ENCODE data around the gene UNC45B. TPM values are rescaled to one million over a fixed set of nuclear protein-coding genes. Genes with fewer than 3 reads are reported as not detected.
"Not testable (repeated sequence)": the region's sequence is repeated elsewhere in the genome, so short reads cannot be mapped to it uniquely, and the experiment has no call there.

UNC45B gene
- total RNA-seq, 1 donor: 0.94 TPM

DNA sequence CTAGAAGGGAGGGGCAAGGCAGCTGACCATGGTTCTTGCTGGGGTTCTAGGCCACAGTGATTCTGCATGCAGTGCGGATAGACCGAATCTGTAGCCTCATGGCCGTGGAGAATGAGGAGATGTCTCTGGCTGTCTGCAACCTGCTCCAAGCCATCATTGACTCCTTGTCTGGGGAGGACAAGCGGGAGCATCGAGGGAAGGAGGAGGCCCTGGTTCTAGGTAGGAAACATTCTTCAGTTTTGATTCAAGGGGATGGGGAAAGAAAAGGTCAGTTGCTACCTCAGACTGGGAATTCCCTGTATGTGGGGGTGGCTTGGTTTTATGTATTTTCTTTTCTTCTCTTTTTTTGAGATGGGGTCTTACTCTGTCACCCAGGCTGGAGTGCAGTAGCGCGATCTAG lies 7.6 kb downstream of the UNC45B start:
- Histone ChIP-seq H3K9me3 (ENCODE audit: low read depth, low read length) (no peaks in the 10 kb centered on the region), H3K4me1 (ENCODE audit: insufficient read depth, low read length) (peaks cover 5% of the 10 kb centered on the region)

DNA sequence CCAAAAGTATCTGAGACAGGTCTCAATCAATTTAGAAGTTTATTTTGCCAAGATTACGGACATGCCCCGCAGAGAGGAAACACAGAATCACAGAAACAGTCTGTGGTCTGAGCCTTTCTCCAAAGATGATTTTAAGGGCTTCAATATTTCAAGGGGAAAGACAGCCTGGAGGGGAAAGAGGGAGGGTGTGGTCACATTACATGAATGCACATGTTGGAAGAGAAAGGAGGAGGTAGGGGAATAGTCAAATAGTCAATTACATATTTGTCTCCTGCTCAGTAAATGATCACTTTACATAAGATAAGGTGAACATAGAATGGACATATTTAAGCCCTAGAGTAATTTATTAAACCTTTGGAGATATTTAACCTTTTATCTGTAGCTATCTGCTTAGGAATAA lies 12.3 kb downstream of the UNC45B start:
- H3K9me3 ChIP-seq (ENCODE audit: low read depth, low read length): no peaks in the 10 kb centered on the region
- peaks cover 28% of the 10 kb centered on the region for H3K4me1 ChIP-seq (ENCODE audit: insufficient read depth, low read length)
- no peak overlapping the region for H3K4me3 ChIP-seq (ENCODE audit: low read length)
- H3K27me3 ChIP-seq (ENCODE audit: insufficient read depth, low read length): no peaks in the 10 kb centered on the region

More for the DNA sequence above, 7.6 kb downstream of the UNC45B start:
- Histone ChIP-seq H3K4me3 (ENCODE audit: low read length) (no peak overlapping the region), H3K27me3 (ENCODE audit: insufficient read depth, low read length) (no peaks in the 10 kb centered on the region)

DNA sequence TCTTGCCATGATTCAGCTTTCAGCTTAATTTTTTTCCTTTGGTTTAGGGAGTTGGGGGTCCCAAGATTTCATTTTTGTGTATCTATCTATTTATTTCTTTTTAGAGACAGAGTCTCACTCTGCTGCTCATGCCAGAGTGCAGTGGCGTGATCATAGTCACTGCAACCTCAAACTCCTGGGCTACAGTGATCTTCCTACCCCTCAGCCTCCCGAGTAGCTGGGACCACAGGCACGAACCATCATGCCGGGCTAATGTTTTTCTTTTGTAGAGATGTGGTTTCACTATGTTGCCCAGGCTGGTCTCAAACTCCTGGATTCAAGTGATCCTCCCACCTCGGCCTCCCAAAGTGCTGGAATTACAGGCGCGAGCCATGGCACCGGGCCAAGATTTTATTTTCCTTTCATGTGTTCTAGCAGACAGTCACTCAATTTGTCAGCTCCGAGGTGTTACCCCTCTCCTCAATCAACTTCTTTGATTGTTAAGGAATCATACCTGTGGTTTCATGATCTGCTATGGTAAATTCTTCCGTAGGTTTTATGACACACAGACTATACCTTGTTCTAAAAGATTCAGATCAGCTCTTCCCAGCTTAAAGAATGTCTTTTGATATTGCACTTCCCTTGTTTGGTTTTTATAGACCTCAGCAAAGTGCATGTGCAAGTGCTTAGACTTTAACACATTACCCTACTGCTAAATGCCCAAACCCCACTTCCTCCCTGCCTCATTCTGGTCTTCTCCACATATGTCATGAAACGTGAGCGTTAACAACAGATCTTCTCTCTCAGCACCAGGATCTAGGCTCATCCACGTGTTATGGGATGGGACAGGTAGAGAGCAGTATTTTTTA lies 13.0 kb downstream of the UNC45B start:
- H3K4me3 ChIP-seq (ENCODE audit: low read length): no peak overlapping the region
- H3K9me3 ChIP-seq (ENCODE audit: low read depth, low read length): no peaks in the 10 kb centered on the region
- peaks cover 28% of the 10 kb centered on the region for H3K4me1 ChIP-seq (ENCODE audit: insufficient read depth, low read length)
- no peaks in the 10 kb centered on the region for H3K27me3 ChIP-seq (ENCODE audit: insufficient read depth, low read length)

GRCh38 chr17:35161281-35161761 lies 13.7 kb downstream of the UNC45B start:
- H3K4me3 ChIP-seq (ENCODE audit: low read length): no peak overlapping the region
- no peaks in the 10 kb centered on the region for H3K27me3 ChIP-seq (ENCODE audit: insufficient read depth, low read length)
- peaks cover 28% of the 10 kb centered on the region for H3K4me1 ChIP-seq (ENCODE audit: insufficient read depth, low read length)
- H3K9me3 ChIP-seq (ENCODE audit: low read depth, low read length): no peaks in the 10 kb centered on the region

- H3K27me3 ChIP-seq (ENCODE audit: insufficient read depth, low read length): no peaks in the 10 kb centered on the region
- H3K4me1 ChIP-seq (ENCODE audit: insufficient read depth, low read length): peaks cover 28% of the 10 kb centered on the region
- H3K9me3 ChIP-seq (ENCODE audit: low read depth, low read length): no peaks in the 10 kb centered on the region
- H3K4me3 ChIP-seq (ENCODE audit: low read length): no peak overlapping the region
These were observed 15.1 kb downstream of the UNC45B start for GRCh38 chr17:35162755-35163154.

- no peaks in the 10 kb centered on the region for H3K27me3 ChIP-seq (ENCODE audit: insufficient read depth, low read length)
- H3K4me1 ChIP-seq (ENCODE audit: insufficient read depth, low read length): peaks cover 28% of the 10 kb centered on the region
- H3K9me3 ChIP-seq (ENCODE audit: low read depth, low read length): no peaks in the 10 kb centered on the region
- H3K4me3 ChIP-seq (ENCODE audit: low read length): no peak overlapping the region
These were observed 16.3 kb downstream of the UNC45B start for GRCh38 chr17:35163886-35164285.

DNA sequence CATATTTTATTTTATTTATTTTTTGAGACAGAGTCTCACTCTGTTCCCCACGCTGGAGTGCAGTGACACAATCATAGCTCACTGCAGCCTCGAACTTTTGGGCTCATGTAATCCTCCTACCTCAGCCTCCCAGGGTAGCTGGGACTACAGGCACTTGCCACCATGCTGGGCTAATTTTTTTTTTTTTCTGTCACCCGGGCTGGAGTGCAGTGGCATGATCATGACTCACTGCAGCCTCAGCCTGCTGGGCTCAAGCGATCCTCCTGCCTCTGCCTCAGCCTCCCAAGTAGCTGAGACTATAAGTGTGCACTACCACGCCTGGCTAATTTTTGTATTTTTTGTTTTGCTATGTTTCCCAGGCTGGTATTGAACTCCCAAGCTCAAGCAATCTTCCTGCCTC lies 17.1 kb downstream of the UNC45B start:
- H3K27me3 ChIP-seq (ENCODE audit: insufficient read depth, low read length): no peaks in the 10 kb centered on the region
- H3K9me3 ChIP-seq (ENCODE audit: low read depth, low read length): no peaks in the 10 kb centered on the region
- H3K4me1 ChIP-seq (ENCODE audit: insufficient read depth, low read length): peaks cover 28% of the 10 kb centered on the region
- no peak overlapping the region for H3K4me3 ChIP-seq (ENCODE audit: low read length)

GRCh38 chr17:35166526-35166925 lies 18.9 kb downstream of the UNC45B start:
- H3K4me1 ChIP-seq (ENCODE audit: insufficient read depth, low read length): peaks cover 14% of the 10 kb centered on the region
- H3K27me3 ChIP-seq (ENCODE audit: insufficient read depth, low read length): no peaks in the 10 kb centered on the region
- no peak overlapping the region for H3K4me3 ChIP-seq (ENCODE audit: low read length)
- no peaks in the 10 kb centered on the region for H3K9me3 ChIP-seq (ENCODE audit: low read depth, low read length)

DNA sequence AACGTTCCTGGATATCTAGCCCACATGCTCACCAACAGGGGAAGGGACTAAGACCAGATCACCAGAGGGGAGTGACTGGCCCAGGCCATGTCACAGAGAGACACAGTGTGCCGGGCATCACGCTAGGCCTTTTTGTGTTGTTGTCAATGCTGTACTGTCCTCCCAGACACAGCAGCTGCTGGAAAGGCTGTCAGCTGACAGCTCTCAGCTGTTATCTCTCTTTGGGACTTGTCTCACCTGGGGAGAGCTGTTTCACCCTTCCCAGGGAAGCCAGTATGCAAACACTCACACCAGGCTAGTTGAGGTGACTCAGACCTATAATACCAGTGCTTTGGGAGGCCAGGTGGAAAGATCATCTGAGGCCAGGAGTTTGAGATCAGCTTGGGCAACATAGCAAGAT lies 19.4 kb downstream of the UNC45B start:
- no peak overlapping the region for H3K4me3 ChIP-seq (ENCODE audit: low read length)
- no peaks in the 10 kb centered on the region for H3K9me3 ChIP-seq (ENCODE audit: low read depth, low read length)
- peaks cover 13% of the 10 kb centered on the region for H3K4me1 ChIP-seq (ENCODE audit: insufficient read depth, low read length)
- H3K27me3 ChIP-seq (ENCODE audit: insufficient read depth, low read length): no peaks in the 10 kb centered on the region

DNA sequence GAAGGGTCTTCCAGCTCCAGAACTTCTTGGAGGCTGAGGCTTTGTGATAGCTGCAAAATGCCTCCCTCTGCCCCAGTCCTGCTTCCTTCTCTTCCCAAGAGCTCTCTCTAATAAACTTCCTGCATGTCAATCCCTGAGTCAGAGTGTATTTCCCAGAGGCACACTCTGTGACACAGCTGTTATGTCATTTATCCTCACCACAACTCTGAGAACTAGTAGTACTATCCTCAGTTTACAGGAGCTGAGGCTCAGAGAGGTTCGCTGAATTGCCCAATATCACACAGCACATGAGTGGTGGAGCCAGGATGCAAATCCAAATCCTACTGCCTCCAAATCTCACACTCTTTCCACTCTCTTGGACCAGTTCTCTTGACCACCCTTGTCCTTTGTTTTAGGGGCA lies 20.0 kb downstream of the UNC45B start:
- Histone ChIP-seq H3K27me3 (ENCODE audit: insufficient read depth, low read length) (no peaks in the 10 kb centered on the region), H3K4me1 (ENCODE audit: insufficient read depth, low read length) (peaks cover 13% of the 10 kb centered on the region), H3K9me3 (ENCODE audit: low read depth, low read length) (no peaks in the 10 kb centered on the region), H3K4me3 (ENCODE audit: low read length) (no peak overlapping the region)

- Histone ChIP-seq H3K4me3 (ENCODE audit: low read length) (no peak overlapping the region), H3K27me3 (ENCODE audit: insufficient read depth, low read length) (no peaks in the 10 kb centered on the region), H3K4me1 (ENCODE audit: insufficient read depth, low read length) (peaks cover 13% of the 10 kb centered on the region), H3K9me3 (ENCODE audit: low read depth, low read length) (no peaks in the 10 kb centered on the region)
These were observed 22.3 kb downstream of the UNC45B start for GRCh38 chr17:35169835-35170363.

DNA sequence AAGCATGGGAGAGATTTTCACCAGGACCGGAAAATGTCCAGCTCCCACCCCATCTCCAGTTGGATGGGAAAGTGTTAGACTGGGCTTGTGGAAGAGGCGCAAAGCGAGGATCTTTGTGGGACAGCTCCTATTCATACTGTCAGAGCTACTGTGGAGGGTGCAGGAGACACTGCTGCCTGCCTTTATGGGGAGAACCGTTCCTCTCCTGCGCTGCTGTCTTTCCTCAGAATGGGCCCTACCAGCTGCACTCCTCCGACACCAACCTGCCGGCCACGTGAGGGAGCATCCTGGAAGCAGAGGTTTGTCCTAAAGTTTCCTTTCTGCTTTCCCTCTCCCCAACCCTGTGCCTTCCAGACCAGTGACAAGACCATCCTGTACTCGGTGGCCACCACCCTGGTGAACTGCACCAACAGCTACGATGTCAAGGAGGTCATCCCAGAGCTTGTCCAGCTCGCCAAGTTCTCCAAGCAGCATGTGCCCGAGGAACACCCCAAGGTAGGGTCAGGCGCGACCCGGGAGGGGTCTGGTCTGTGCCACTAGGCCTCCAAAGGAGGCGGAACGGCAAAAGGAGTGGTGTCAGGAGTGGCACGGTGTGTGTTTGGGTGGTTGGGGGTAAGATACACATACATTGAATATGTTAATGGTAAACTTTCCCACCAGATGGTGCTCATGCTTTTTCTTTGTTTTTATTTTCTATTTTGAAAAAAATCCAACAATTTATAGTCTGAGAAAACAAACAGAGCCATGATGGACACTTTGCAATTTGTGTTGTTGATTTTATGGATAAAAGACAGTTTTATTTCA lies 23.6 kb downstream of the UNC45B start:
- H3K27me3 ChIP-seq (ENCODE audit: insufficient read depth, low read length): no peaks in the 10 kb centered on the region
- no peak overlapping the region for H3K4me3 ChIP-seq (ENCODE audit: low read length)
- H3K9me3 ChIP-seq (ENCODE audit: low read depth, low read length): no peaks in the 10 kb centered on the region
- peaks cover 13% of the 10 kb centered on the region for H3K4me1 ChIP-seq (ENCODE audit: insufficient read depth, low read length)

DNA sequence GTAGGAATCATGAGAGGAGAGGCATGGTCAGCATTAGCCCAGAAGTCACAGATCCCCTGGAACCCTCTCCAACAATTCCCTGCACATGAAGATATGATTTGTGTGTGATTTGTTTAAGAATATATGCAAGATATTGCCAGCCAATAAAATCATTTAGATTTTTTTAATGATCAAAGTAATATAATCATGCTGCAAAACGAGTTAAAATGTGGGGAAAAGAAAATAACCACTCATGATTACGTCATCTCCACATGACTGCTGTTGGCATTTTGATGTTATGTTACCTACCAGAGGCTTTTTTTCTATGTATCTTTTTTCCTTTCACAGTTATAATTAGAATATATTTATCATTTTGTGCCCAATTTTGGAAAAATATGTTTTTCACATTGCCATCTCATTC lies 24.2 kb downstream of the UNC45B start:
- H3K9me3 ChIP-seq (ENCODE audit: low read depth, low read length): no peaks in the 10 kb centered on the region
- H3K4me3 ChIP-seq (ENCODE audit: low read length): no peak overlapping the region
- H3K4me1 ChIP-seq (ENCODE audit: insufficient read depth, low read length): peaks cover 14% of the 10 kb centered on the region
- no peaks in the 10 kb centered on the region for H3K27me3 ChIP-seq (ENCODE audit: insufficient read depth, low read length)

DNA sequence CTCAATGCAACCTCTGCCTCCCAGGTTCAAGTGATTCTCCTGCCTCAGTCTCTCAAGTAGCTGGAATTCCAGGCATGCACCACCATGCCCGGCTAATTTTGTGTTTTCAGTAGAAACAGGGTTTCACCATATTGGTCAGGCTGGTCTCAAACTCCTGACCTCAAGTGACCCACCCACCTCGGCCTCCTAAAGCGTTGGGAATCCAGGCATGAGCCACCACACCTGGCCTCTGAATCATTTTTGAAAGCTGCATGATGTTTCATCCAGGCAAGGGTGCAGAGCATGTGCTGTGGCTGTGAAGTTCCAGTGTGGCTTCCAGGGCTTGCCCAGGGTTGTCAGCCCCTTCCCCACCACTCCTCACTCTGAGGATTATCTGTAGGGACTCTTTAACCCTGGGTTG lies 24.7 kb downstream of the UNC45B start:
- peaks cover 19% of the 10 kb centered on the region for H3K4me1 ChIP-seq (ENCODE audit: insufficient read depth, low read length)

DNA sequence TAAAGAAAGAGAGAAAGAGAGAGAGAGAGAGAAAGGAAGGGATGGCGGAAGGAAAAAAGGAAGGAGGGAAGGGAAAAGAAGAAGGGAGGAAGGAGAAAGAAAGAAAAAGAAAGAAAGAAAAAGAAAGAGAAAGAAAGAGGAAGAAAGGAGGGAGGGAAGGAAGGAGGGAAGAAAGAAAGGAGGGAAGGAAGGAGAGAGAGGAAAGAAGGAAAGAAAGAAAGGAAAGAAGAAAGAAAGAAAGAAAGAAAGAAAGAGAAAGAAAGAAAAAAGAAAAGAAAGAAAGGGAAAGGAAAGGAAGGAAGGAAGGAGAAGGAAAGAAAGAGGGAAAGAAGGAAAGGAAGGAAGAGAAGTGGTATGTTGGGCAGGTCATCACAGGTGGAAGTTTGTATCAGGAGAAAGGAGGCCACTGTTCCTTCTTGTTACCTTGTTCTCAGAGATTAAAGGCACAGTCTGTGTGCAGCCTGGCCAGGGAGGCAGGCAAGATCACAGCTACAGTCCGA lies 27.3 kb downstream of the UNC45B start:
- Histone ChIP-seq H3K4me3 (ENCODE audit: low read length) (no peak overlapping the region), H3K9me3 (ENCODE audit: low read depth, low read length) (no peaks in the 10 kb centered on the region), H3K4me1 (ENCODE audit: insufficient read depth, low read length) (peaks cover 24% of the 10 kb centered on the region), H3K27me3 (ENCODE audit: insufficient read depth, low read length) (no peaks in the 10 kb centered on the region)

More for the DNA sequence above, 24.7 kb downstream of the UNC45B start:
- not testable (repeated sequence) for H3K4me3 ChIP-seq (ENCODE audit: low read length); H3K27me3 ChIP-seq (ENCODE audit: insufficient read depth, low read length); H3K9me3 ChIP-seq (ENCODE audit: low read depth, low read length)

All from mononuclear cell (primary cell).